Mesenteric fat pad (tissue), 1 donor: ENCODE measurements around the gene ELMO3. TPM values are rescaled to one million over a fixed set of nuclear protein-coding genes. Genes with fewer than 3 reads are reported as not detected.
A peak's percentile ranks its signal among the peaks of the same experiment; 100 is the strongest.

ENCODE experiments used
- DNase-seq: peaks from one replicate; pipeline ENCODE4 v3.0.0-alpha.2; 2020; ENCODE audit warnings: low spot score
- total RNA-seq: library from RNA; stranded (reverse); fragmentation: NEBNext Ultra II Directional; extraction: Animal tissue kit (Norgen Biotek cat#: 25700); gene quantifications from one replicate; pipeline ENCODE4 v1.2.1, GENCODE V29; 2021
- donor health status: DM: yes; HTN: yes; CAD: no.

The ELMO3 gene
- total RNA-seq, 1 donor from 2014 or later, result 1.2 TPM

GRCh38 chr16:67216612-67217490 is 17.9 kb downstream of the ELMO3 start:
- no peak for DNase-seq

DNA sequence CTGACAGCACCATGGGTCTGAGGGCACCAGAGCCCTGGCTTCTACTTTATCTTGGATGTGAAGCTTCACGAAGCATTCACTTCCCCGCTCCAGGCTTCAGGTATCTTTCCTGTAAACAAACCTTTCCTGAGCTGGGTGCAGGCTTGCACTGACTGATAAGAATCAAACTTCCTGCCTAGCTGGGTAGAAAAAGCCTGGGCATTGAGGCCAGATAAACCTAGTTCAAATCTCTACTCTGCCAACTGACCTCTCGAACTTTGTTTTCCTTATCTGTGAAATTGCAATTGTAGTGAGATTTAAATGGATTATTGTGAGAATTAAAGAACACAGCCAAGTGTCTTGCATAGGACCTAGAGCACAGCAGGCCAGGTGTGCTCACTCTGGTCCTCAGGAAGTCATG is 25.1 kb downstream of the ELMO3 start:
- no peak for DNase-seq

DNA sequence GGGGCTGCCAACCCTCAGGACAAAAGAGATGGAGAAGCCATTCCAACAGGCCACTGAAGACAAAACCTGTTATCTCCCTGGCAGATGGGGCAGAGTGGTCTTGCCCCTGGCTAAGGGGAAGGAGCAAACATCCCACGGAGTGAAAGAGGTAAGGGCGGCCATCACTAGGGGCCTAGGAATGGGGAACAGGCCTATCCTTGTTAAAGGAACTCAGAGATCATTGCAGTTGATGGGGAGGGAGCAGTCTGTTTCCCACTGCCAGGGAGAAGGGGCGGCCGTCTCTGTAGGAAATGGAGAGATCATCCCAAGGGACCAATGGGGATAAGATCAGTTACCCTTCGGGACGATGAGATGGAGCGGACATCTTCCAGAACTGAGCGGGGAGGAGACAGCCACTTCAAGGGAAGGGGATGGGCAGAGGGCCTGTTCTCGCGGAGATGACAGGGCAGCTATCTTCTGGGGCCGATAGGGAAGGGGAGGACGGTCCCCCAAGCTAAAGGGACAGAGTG is 27.4 kb downstream of the ELMO3 start:
- DNase-seq, result no peak

GRCh38 chr16:67226804-67227566 is 28.1 kb downstream of the ELMO3 start, which contains the start of gene TMEM208:
TSS of gene TMEM208 (plus strand) at chr16:67227130. CDS start at chr16:67227219, 89 bp downstream.
- peak; percentile 98 for DNase-seq

- no peak for DNase-seq
Observed at GRCh38 chr16:67227567-67227921, 28.6 kb downstream of the ELMO3 start.

DNA sequence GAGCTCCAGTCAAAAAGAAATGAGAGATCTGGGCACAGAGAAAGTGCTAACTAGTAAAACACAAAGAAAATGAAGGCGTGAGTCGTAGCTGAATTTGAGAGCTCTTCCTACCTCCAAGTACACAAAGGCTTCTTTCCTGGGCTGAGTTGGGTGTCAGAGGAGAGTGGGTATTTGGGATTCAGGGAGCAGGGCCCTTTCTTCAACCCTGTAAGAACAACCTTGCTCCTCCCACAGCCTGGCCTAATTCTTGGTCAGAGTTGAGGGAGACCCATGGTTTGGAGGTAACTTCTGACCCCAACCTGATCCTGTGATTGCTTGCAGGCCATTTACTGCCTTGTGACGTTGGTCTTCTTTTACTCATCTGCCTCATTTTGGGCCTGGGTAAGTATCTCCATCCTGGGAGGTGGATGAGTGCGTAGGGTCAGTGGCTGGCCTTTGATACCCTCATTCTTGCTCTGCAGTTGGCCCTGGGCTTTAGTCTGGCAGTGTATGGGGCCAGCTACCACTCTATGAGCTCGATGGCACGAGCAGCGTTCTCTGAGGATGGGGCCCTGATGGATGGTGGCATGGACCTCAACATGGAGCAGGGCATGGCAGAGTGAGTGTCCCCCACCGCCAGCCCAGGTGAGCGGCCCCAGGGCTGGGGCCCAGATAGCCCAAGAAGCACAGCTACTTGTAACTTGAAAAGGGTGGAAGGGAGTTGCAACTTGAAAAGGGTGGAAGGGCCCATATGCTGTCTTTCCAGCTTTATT is 29.3 kb downstream of the ELMO3 start:
- DNase-seq, result no peak

DNA sequence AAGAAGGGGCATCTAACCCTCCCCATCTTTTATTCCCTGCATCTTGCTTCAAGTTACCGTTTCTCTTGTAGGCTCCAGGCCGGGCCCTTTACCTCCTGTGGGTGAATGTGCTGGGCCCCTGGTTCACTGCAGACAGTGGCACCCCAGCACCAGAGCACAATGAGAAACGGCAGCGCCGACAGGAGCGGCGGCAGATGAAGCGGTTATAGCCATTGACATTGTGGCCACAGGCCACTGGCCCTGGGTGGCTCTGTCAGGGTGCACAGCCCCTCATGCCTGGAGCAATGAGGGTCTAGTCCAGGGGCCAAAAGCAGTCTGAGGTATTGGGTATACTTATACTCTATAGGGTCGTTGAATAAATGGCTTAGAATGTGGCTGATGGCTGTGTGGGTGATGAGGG is 30.0 kb downstream of the ELMO3 start:
- no peak for DNase-seq

GRCh38 chr16:67229906-67230808 is 31.2 kb downstream of the ELMO3 start:
- DNase-seq, result no peak

DNA sequence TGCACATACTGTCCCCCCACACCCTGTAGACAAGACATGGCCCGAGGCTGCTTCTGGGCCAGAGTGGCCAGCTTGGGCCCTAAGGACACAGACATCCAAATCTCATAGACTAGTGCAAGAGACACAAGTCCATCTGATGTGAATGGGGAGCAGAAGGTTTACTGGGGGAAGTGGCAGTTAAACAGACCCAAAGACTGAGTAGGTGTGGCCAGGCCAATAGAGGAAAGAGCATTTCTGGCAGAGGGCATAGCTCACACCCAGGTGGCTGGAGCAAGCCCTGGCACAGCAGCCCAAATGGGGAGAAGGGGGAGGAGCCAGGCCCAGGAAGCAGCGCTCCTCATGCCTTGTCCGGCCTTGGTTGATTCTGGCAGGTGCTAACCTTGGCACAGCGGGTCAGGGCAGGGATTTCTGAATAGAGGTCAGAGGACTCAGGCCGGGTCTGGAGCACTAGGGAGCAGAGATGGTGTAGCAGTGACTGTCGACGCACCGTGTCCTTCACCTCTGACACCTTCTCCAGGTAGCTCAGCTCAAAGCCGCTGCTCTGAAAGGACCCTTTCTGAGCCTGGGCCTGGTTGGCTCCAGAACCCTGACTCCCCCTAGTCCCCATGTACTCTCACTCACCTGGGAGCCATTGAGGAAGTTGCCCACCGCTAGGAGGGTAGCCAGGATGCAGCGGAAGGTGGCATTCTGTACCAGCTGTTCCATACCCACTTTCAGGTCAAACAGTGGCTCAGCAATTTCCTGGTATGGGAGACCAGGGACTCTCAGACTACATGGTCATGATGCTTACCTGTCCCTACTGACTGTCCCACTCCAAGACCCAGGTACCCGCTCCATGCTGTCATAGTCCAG is 32.1 kb downstream of the ELMO3 start:
- no peak for DNase-seq

DNA sequence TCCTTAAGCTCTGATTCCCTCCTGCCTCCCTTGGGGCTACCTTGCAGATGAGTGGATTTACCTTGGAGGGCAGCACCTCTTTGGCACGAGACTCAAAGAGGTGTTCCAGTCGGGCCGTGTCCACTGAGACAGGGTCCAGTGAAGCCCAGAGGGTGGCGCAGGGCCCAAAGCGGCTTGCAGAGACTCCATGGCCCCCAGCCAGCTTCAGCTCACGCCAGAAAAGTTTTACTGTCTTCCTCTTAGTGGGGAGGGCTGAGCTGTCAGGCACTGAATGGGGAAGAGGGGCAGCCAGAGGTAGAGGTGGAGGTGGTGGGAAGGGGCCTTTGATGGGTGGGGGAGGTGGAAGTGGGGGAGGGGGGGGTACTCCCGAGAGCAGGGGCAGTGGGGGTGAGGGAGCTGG is 34.7 kb downstream of the ELMO3 start:
- no peak for DNase-seq

DNA sequence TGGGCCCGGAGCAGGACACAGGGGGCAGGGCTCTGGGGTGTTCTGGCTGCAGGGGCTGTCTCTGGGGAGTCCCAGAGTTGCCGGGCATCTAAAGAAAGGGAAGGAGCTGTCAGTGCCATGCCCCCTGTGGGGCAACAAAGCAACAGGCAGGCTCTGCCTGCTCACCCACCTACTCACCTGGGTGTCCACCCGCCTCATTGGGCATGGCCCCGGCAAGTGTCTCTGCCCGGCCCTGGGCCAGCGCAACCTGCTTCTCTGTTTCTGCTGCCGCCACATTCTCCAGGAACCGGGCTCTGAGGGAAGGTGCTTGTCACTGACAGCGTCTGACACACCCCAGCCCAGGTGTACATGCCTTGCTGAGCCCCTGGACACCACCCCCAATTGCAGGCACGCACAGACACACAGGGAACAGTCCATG is 35.3 kb downstream of the ELMO3 start:
- no peak for DNase-seq

GRCh38 chr16:67235816-67236562 is 37.1 kb downstream of the ELMO3 start:
- no peak for DNase-seq

- no peak for DNase-seq
Observed at GRCh38 chr16:67236563-67237395, 37.8 kb downstream of the ELMO3 start.

DNA sequence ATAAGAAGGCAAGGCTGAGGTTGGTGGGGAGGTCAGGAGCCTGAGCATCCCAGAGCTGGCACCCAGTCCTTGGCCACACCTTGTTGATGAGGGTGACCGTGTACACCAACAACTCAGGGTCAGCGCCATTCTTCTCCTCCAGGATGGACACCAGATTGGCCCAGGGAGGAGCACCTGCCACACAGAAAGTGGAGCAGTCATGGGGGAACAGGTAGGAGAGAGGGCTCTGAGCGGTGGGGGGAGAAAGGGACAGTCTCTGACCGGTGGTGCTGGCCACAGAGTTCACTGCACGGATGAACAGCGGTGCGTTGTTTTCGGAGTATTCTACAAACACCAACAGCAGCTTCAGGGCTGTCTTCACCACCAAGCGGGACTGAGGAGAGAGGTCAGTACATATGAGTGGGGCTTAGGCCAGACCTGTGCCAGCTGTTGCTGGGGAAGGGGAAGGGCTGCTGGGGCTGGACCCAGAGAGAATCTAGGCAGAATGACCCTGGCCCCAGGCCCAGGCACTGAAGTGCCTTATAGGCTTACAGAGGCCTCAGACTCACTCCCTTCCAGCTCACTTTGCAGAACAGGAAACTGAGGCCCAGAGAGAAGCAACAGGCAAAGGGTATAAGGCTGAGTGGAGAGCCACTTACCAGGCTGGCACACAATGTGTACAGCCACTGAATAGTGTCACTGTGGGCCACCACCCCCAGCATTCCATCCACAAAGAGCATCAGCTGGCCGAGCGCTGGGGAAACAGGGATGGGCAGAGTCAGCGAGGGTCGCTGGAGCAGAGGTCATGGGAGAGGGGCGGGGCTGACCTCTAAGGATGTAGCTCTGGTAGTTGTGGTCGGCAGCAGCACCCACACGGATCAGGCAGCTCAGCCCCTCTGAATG is 38.7 kb downstream of the ELMO3 start:
- DNase-seq, result no peak

DNA sequence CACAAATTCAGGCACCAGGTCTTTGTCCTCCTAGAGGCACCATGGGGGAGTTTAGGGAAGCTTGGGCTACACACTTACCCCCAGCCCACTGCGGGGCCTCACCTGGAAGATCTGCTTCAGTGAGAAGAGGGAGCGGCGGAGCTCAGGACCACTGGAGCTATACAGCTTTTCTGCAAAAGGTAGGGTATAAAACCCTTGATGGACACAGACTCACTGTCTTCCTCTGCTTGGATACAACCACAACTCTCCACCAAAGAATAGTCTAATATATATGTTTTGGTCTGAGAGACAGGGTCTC is 39.3 kb downstream of the ELMO3 start:
- no peak for DNase-seq

DNA sequence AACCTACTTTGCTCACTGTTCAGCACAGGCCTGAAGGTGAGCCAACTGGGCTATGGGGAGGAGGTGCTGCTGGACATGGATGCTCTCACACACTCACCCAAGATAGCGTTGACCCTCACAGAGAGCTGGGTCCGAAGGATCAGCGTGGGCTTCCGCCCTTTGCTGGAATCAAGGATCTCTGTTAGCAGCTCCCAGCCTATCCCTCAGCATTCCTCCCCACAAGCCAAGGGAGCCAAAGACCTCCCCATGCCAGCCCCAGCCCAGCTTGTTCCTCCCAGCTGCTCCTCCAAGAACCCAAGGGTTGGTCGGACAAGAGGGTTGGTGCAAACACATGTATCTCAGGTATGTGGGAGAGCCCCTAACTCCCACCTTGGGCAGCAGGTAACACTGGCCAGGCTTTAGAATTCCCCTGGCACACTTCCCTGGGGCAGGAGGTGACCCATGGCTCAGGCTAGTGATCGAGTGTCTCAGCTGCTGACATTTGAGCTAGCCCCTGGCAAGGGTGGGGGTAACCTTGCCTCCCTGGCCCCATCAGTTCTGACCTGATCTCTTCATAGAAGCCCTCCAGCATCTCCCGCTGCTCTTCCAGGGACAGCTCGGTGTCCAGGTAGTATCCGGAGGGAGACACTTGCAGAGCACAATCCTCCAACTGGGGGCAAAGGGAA is 40.0 kb downstream of the ELMO3 start:
- DNase-seq, result no peak
